ENCODE data around the gene DTX1.

DNA sequence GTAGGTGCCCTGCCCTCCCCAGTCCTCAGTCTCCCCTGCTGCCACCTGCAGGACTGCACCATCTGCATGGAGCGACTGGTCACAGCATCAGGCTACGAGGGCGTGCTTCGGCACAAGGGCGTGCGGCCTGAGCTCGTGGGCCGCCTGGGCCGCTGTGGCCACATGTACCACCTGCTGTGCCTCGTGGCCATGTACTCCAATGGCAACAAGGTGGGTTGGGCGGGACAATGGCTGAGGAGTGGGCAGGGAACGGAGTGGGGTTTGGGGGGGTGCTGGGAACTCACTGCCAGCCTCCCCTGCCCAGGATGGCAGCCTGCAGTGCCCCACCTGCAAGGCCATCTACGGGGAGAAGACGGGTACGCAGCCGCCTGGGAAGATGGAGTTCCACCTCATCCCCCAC, 38.2 kb downstream of the DTX1 start:
- TF ChIP-seq, protein P1, sequence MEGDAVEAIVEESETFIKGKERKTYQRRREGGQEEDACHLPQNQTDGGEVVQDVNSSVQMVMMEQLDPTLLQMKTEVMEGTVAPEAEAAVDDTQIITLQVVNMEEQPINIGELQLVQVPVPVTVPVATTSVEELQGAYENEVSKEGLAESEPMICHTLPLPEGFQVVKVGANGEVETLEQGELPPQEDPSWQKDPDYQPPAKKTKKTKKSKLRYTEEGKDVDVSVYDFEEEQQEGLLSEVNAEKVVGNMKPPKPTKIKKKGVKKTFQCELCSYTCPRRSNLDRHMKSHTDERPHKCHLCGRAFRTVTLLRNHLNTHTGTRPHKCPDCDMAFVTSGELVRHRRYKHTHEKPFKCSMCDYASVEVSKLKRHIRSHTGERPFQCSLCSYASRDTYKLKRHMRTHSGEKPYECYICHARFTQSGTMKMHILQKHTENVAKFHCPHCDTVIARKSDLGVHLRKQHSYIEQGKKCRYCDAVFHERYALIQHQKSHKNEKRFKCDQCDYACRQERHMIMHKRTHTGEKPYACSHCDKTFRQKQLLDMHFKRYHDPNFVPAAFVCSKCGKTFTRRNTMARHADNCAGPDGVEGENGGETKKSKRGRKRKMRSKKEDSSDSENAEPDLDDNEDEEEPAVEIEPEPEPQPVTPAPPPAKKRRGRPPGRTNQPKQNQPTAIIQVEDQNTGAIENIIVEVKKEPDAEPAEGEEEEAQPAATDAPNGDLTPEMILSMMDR (IDR thresholded peaks at IDR 0.05; ENCODE audit: low read depth, low read length, missing input control) = no peak
- TF ChIP-seq NR2F2 (IDR thresholded peaks at IDR 0.05) (no peak), GABPA (IDR thresholded peaks at IDR 0.05 in 1 of 2, conservative IDR thresholded peaks at IDR 0.05 in 1 of 2) (no peak), JUND (IDR thresholded peaks at IDR 0.05) (no peak), SP1 (IDR thresholded peaks at IDR 0.05) (no peak), YY1 (IDR thresholded peaks at IDR 0.05) (no peak), RXRA (IDR thresholded peaks at IDR 0.05) (no peak), HNF4G (IDR thresholded peaks at IDR 0.05) (no peak)
- TF ChIP-seq, protein P2, sequence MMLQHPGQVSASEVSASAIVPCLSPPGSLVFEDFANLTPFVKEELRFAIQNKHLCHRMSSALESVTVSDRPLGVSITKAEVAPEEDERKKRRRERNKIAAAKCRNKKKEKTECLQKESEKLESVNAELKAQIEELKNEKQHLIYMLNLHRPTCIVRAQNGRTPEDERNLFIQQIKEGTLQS (IDR thresholded peaks at IDR 0.05) = no peak

Measured in liver (tissue), 3 donors.